NCI-H2107 treated with DMSO at 0.1 percent for 48 hours (cell line): ENCODE measurements around the gene DRAM2.
"Not testable (repeated sequence)": the region's sequence is repeated elsewhere in the genome, so short reads cannot be mapped to it uniquely, and the experiment has no call there.

Experiments
- DNase-seq: peaks from one replicate; lab custom pipeline; 2025; ENCODE audit not compliant: unreplicated experiment; lab: John Stamatoyannopoulos, UW

DRAM2 gene

GRCh38 chr1:111084999-111085398, 54.9 kb downstream of the DRAM2 start:
- no peak for DNase-seq

- no peak for DNase-seq
Observed at GRCh38 chr1:111082421-111083203, 57.3 kb downstream of the DRAM2 start.

GRCh38 chr1:111079329-111079728, 60.6 kb downstream of the DRAM2 start:
- DNase-seq = not testable (repeated sequence)

- DNase-seq = not testable (repeated sequence)
Observed at GRCh38 chr1:111077312-111077711, 62.6 kb downstream of the DRAM2 start.
